ENCODE measurements around the gene PALMD. TPM values are rescaled to one million over a fixed set of nuclear protein-coding genes. Genes with fewer than 3 reads are reported as not detected.

Gene PALMD
- total RNA-seq, 1 experiment from 2014 or later: not detected

GRCh38 chr1:99603699-99604560 is 42.0 kb upstream of the PALMD start:
- no peak overlapping the region for H4K5ac ChIP-seq (ENCODE audit: insufficient read length, low read depth, low read length)
- no peak overlapping the region for H3K4ac ChIP-seq (ENCODE audit: low read depth, low read length)
- H4K8ac ChIP-seq (replicated peaks; ENCODE audit: insufficient read length, low read depth, low read length): no peak overlapping the region
- no peak overlapping the region for H2BK20ac ChIP-seq (ENCODE audit: low read depth, low read length, poor library complexity, severe bottlenecking)
- H3K23ac ChIP-seq (ENCODE audit: insufficient read length, low read depth, low read length): no peak overlapping the region
- peaks cover 8 to 11% of the 10 kb centered on the region in 2 experiments for H3K9me3 Mint-ChIP-seq
- TF ChIP-seq CTCF (conservative IDR thresholded peaks at IDR 0.05): no peak
- H3K4me2 ChIP-seq (ENCODE audit: insufficient read depth, insufficient read length, low read length): no peak overlapping the region
- H2BK5ac ChIP-seq (ENCODE audit: insufficient read length, low read length): no peak overlapping the region
- H4K20me1 ChIP-seq (ENCODE audit: control insufficient read depth, insufficient read depth, insufficient read length): no peaks in the 10 kb centered on the region
- H3K27ac ChIP-seq (ENCODE audit: insufficient read length, low read depth, low read length): no peak overlapping the region
- no peak overlapping the region for H2BK12ac ChIP-seq (ENCODE audit: insufficient read length, low read depth, low read length)
- no peaks in the 10 kb centered on the region for H3K79me1 ChIP-seq (ENCODE audit: insufficient read depth, low read depth, low read length, poor library complexity, severe bottlenecking)
- no peak overlapping the region for H2AFZ ChIP-seq (ENCODE audit: low read length)
- no peak overlapping the region for H3K4me3 Mint-ChIP-seq
- no peak overlapping the region for H3K14ac ChIP-seq (ENCODE audit: insufficient read depth, low read length)
- WGBS (ENCODE audit: extremely low coverage, insufficient read length, low lambda C conversion rate): no CpG with 5 or more reads among the region's 1 CpG
- no peak overlapping the region for H3K18ac ChIP-seq (ENCODE audit: insufficient read length, low read depth, low read length)
- no peak overlapping the region for H3T11ph ChIP-seq (ENCODE audit: low read length)
- H2BK120ac ChIP-seq (ENCODE audit: low read depth, low read length, poor library complexity, severe bottlenecking): no peak overlapping the region
- H3K4me1 ChIP-seq (ENCODE audit: insufficient read depth, low read length): no peaks in the 10 kb centered on the region
- no peak overlapping the region for H3K9ac ChIP-seq (ENCODE audit: extremely low read depth, insufficient read length, low read length)
- H3K23me2 ChIP-seq (ENCODE audit: insufficient read length, low read depth, low read length, poor library complexity, severe bottlenecking): no peaks in the 10 kb centered on the region
- H4K91ac ChIP-seq (ENCODE audit: insufficient read length, low read depth, low read length): no peak overlapping the region
- no peaks in the 10 kb centered on the region for H3K9me3 ChIP-seq (ENCODE audit: control insufficient read depth, low read depth, low read length)
- H3K27me3 Mint-ChIP-seq (ENCODE audit: low read depth): no peaks in the 10 kb centered on the region
- DNase-seq: no peak
- H3K27ac Mint-ChIP-seq: no peak overlapping the region
- H3K27me3 ChIP-seq (ENCODE audit: insufficient read depth, low read length): no peaks in the 10 kb centered on the region
- no peak overlapping the region for H3K56ac ChIP-seq (ENCODE audit: insufficient read length, low read depth, low read length)
- no peaks in the 10 kb centered on the region for H3K4me1 Mint-ChIP-seq
- peaks cover 0 to 4% (median 0%) of the 10 kb centered on the region in 3 experiments; a peak in 1 of 7 replicates for H3K36me3 Mint-ChIP-seq (ENCODE audit: insufficient read depth in 1 of 3, low read depth in 3 of 3)
- no peaks in the 10 kb centered on the region for H3K79me2 ChIP-seq (ENCODE audit: insufficient read depth, low read length)
- no peak overlapping the region for H2BK15ac ChIP-seq (ENCODE audit: low read depth, low read length)
- no peak overlapping the region for H2AK5ac ChIP-seq (ENCODE audit: insufficient read length, low read length)

Data from H9 (cell line).